GM12873 (cell line): ENCODE results near the gene EGR2.

Experiments used
- CTCF ChIP-seq: IDR thresholded peaks from 2 replicates; pipeline ENCODE4 v1.5.1; 2012; ENCODE audit warnings: low read depth, mild to moderate bottlenecking, moderate library complexity, low read length, control low read depth; ENCODE audit not compliant: insufficient read depth; ENCODE audit errors: missing control alignments

The EGR2 gene

GRCh38 chr10:62839590-62839989 is 23.4 kb upstream of the EGR2 start:
- TF ChIP-seq CTCF: no peak

GRCh38 chr10:62831346-62831745 is 15.2 kb upstream of the EGR2 start:
- no peak for TF ChIP-seq CTCF

GRCh38 chr10:62830679-62831078 is 14.5 kb upstream of the EGR2 start:
- TF ChIP-seq CTCF: no peak

GRCh38 chr10:62829622-62830021 is 13.5 kb upstream of the EGR2 start:
- no peak for TF ChIP-seq CTCF

DNA sequence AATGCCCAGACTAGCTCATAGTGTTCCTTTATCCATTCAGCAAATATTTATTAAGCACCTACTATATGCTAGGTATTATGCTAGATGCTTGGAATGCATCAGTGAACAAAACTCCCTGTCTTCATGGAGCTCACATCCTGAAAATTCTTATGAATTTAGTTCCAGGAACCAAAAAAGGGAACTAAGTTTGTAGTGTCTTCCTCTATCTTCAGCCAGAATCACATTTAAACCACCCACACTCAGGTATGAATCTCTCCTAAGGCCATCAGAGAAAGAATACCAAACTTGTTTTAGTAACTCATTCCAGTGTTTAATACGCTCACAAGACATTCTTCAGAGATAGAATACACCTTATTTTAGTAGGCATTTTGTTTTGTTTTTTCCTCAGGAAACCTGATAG is 10.1 kb upstream of the EGR2 start:
- TF ChIP-seq CTCF: no peak

- TF ChIP-seq CTCF: no peak
These were observed 4.4 kb upstream of the EGR2 start for GRCh38 chr10:62820586-62820985.

GRCh38 chr10:62819141-62819920 is 3.2 kb upstream of the EGR2 start:
- no peak for TF ChIP-seq CTCF
